Skeletal muscle tissue (tissue), 4 donors: ENCODE data around the gene GNAO1. TPM values are rescaled to one million over a fixed set of nuclear protein-coding genes. Genes with fewer than 3 reads are reported as not detected.

ENCODE experiments used
- H3K27ac ChIP-seq: one replicate; pipeline ENCODE4 v1.7.0; 2013; ENCODE audit warnings: mild to moderate bottlenecking, low read depth, low read length, inconsistent platforms
- H3K27me3 ChIP-seq, 3 donors: one replicate each; pipeline ENCODE4 v1.7.0; 2013; ENCODE audit warnings: low read length in 3 of 3; ENCODE audit not compliant: control insufficient read depth in 3 of 3, insufficient read depth in 3 of 3
- H3K36me3 ChIP-seq, 3 donors: one replicate each; pipeline ENCODE4 v1.7.0; 2013; ENCODE audit warnings: low read length in 3 of 3; ENCODE audit not compliant: control insufficient read depth in 3 of 3, insufficient read depth in 3 of 3
- H3K4me1 ChIP-seq, 3 donors: one replicate each; pipeline ENCODE4 v1.7.0; 2013; ENCODE audit warnings: low read length in 3 of 3, mild to moderate bottlenecking in 3 of 3; ENCODE audit not compliant: control insufficient read depth in 3 of 3, insufficient read depth in 3 of 3
- H3K4me3 ChIP-seq, 3 donors: one replicate each; pipeline ENCODE4 v1.7.0; 2013; ENCODE audit warnings: low read length in 3 of 3
- H3K9ac ChIP-seq, 3 donors: one replicate each; pipeline ENCODE4 v1.7.0; 2013; ENCODE audit warnings: low read length in 3 of 3, mild to moderate bottlenecking in 3 of 3, moderate library complexity in 2 of 3, low read depth in 1 of 3
- H3K9me3 ChIP-seq, 3 donors: one replicate each; pipeline ENCODE4 v1.7.0; 2013; ENCODE audit warnings: low read length in 3 of 3; ENCODE audit not compliant: control insufficient read depth in 3 of 3
- total RNA-seq: library from RNA; depleted of rRNA; stranded (reverse); fragments of >200 nt; gene quantifications from one replicate; pipeline ENCODE4 v1.2.3, GENCODE V29; 2014
- donor health status: Osteomylitis.

The GNAO1 gene
- total RNA-seq, 1 donor from 2014 or later, result under 0.01 TPM

DNA sequence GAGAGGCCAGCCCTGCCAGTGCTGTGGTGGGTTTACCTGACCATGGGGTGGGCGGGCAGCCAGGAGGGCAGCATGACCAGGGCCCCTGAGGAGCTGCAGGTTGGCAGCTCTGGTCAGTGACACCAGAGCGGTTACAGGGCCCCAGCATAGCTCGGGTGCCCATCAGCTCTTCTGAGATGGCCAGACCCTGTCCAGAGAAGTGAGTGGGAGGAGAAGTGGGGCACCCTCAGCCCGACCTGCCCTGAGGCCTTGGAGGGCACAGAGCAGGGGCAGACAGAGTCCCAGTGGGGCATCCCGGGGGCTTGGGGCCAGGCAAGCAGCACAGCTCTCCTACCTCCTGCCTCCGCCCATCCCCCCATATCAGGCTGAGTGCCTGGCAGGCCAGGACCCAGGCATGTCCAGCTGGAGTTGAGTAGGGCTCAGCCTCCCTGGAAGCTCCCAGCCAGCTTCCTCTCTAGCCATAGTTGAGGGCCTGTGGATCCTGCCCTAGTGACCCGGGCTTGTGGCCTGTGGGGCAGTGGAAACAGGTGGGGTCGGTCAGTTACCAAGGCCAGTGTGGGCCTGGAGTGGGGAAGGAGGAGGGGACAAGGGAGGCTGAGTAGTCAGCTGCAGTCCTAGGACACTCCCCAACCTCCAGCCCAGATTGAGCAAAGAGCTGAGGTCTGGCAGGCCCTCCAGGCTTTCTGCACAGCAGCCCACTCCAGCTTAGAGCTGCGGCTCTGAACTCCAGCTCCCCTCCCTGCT is 150.5 kb downstream of the GNAO1 start:
- H3K36me3 ChIP-seq, result peaks cover 0 to 2% (median 0%) of the 10 kb centered on the region in 3 donors
- no peak overlapping the region for H3K27ac ChIP-seq

GRCh38 chr16:56343661-56344517 is 152.6 kb downstream of the GNAO1 start:
- Histone ChIP-seq H3K36me3 (peaks cover 0 to 2% (median 0%) of the 10 kb centered on the region in 3 donors), H3K27ac (no peak overlapping the region), H3K4me1 (no peaks in the 10 kb centered on the region), H3K9ac (no peak overlapping the region), H3K27me3 (no peaks in the 10 kb centered on the region), H3K9me3 (no peaks in the 10 kb centered on the region), H3K4me3 (no peak overlapping the region)

More for the DNA sequence above, 150.5 kb downstream of the GNAO1 start:
- peaks cover 0 to 7% (median 7%) of the 10 kb centered on the region in 3 donors for H3K4me1 ChIP-seq
- no peak overlapping the region for H3K9ac ChIP-seq
- H3K9me3 ChIP-seq, result no peaks in the 10 kb centered on the region
- H3K27me3 ChIP-seq, result no peaks in the 10 kb centered on the region
- no peak overlapping the region for H3K4me3 ChIP-seq

DNA sequence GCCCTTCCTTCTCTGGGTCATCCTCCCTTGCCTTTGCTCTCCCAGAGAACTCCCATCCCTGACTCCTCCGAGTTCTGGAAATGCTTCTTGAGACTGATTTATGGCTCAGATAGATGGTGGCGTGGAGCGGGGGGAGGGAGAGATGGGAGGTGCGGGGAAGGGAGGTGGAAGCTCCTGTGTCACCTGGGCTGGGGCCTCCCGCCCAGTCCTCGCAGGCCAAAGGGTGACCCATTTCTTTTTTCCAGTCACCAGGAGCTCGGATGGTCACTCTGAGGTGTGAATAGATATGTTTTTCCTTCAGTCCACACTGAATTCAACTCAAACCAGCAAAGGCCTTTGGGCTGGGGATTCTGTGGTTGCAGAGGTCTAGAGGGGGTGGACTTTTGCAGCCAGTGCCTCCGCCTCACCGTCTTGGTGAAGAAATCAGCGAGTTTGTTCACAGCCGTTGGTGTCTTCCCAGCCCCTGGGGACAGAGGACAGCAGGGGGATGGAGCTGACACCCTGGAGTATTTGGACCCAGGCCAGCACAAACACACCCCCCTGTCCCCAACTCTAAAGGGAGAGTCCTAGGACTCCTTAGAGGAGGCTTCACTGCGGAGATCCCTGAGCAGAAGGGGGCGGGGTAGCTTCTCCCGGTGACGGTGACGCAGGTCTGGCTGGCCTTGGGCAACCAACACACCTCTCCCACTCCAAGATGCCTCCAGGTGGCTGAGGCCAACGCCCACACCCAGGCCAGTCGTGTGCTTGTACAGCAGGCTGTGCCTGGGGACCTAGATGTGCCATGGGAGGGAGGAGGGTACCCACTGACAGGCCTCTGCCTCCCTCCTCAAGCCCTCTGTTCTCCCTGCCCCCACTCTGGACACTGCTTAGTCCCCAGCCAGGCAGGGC is 153.5 kb downstream of the GNAO1 start:
- Histone ChIP-seq H3K4me3 (no peak overlapping the region), H3K4me1 (no peaks in the 10 kb centered on the region)

GRCh38 chr16:56345406-56346050 is 154.2 kb downstream of the GNAO1 start:
- Histone ChIP-seq H3K4me1 (no peaks in the 10 kb centered on the region), H3K4me3 (no peak overlapping the region), H3K27ac (no peak overlapping the region), H3K36me3 (peaks cover 0 to 2% (median 0%) of the 10 kb centered on the region in 3 donors), H3K9ac (no peak overlapping the region), H3K27me3 (no peaks in the 10 kb centered on the region), H3K9me3 (no peaks in the 10 kb centered on the region)

More for the DNA sequence above, 153.5 kb downstream of the GNAO1 start:
- Histone ChIP-seq H3K36me3 (peaks cover 0 to 2% (median 0%) of the 10 kb centered on the region in 3 donors), H3K9ac (no peak overlapping the region), H3K27me3 (no peaks in the 10 kb centered on the region), H3K27ac (no peak overlapping the region), H3K9me3 (no peaks in the 10 kb centered on the region)

DNA sequence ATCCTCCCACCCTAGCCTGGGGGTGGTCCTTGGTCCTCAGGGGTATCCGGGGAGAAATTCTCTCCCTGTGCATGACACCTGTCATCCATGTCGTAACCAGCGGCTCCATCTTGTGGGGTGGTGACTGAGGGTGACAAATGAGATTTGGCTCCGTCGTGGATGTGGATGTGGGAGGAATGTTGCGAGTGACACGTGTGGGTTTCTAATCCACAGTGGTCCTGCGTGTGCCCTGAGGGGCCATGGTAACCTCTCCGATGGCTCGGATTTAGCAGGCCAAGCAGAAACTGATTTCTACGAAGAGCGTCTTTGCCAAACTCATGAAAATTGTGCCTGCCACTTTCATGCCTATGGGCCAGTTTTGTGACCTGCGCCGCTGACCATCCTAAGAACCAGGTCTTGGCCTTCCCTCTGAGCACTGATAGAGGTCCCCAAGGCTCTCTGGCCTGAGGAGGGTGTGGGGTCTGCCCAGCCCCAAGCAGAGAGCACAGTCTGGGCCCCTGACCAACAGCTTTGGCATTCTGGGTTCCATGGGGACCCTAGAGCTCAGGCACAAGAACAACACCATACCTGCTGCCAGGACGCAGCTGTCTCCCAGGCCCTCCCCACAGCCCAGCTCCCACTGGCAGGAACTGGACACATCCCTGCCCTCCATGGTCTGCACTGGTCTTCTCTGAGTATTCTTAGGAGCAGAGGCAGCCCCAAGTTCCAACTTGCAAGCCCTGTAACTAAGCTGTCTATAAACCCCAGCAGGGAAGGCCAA is 155.0 kb downstream of the GNAO1 start:
- Histone ChIP-seq H3K27me3 (no peaks in the 10 kb centered on the region), H3K4me3 (no peak overlapping the region), H3K9me3 (no peaks in the 10 kb centered on the region), H3K9ac (no peak overlapping the region), H3K27ac (no peak overlapping the region), H3K4me1 (no peaks in the 10 kb centered on the region), H3K36me3 (peaks cover 0 to 2% (median 0%) of the 10 kb centered on the region in 3 donors)

GRCh38 chr16:56347166-56347565 is 155.9 kb downstream of the GNAO1 start:
- Histone ChIP-seq H3K4me1 (no peaks in the 10 kb centered on the region), H3K27me3 (no peaks in the 10 kb centered on the region), H3K27ac (no peak overlapping the region), H3K9ac (no peak overlapping the region), H3K9me3 (no peaks in the 10 kb centered on the region), H3K36me3 (peaks cover 0 to 2% (median 0%) of the 10 kb centered on the region in 3 donors), H3K4me3 (no peak overlapping the region)

- Histone ChIP-seq H3K4me3 (no peak overlapping the region), H3K27me3 (no peaks in the 10 kb centered on the region), H3K36me3 (peaks cover 0 to 2% (median 0%) of the 10 kb centered on the region in 3 donors), H3K9me3 (no peaks in the 10 kb centered on the region), H3K27ac (no peak overlapping the region), H3K4me1 (peaks cover 0 to 2% (median under 1%) of the 10 kb centered on the region in 3 donors), H3K9ac (no peak overlapping the region)
These were observed 156.4 kb downstream of the GNAO1 start for GRCh38 chr16:56347670-56348069.

DNA sequence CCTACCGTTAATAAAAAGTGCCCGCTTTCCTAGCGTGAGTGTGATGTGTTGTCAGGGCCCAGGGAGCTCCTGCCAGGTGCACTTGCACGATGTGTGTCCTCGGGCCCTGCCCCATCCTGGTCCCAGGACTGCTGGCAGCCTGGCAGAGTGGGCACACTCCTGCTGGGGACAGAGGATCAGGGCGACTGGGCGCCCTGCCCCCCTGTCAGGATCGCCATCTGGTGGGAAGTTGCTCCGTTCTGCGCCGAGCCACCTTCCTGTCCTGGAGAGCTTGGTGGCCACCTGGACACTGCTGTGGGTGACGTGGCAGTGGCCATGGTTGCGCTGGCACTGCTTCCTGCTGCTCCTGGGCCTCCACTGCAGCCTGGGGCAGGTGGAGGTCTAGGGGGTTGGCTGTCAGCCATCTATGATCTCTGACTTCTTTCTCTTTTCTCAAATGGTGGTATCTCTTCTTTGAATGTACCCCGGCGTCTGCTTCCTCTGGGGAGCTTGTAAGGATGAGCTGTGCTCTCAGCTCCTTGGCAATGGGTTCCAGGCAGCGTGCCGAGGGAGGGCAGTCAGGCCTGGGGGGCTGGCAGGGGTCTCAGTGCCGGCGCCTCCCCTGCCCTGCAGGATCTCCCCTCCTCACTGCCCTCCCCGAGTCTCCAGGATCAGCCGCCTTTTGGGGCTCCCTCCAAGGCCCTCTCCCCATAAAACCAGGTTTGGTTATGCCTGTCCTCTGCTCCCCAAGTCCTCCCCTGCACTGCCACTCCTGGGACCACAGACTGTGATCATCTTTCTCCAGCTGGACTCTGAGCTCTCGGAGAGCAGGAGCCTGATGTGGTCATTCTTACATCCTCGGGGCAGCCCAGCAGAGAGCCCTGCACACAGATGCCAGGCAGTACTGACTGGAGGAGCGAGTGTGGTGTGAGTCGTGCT is 157.1 kb downstream of the GNAO1 start:
- Histone ChIP-seq H3K9me3 (no peaks in the 10 kb centered on the region), H3K4me3 (no peak overlapping the region), H3K9ac (no peak overlapping the region), H3K27me3 (no peaks in the 10 kb centered on the region), H3K4me1 (peaks cover 5 to 9% (median 6%) of the 10 kb centered on the region in 3 donors), H3K27ac (no peak overlapping the region), H3K36me3 (peaks cover 0 to 2% (median 0%) of the 10 kb centered on the region in 3 donors)
